CD4-positive, alpha-beta T cell (primary cell): ENCODE measurements around the gene ARFGEF2. TPM values are rescaled to one million over a fixed set of nuclear protein-coding genes. Genes with fewer than 3 reads are reported as not detected.

Source experiments
- ATAC-seq: fragments of 200-7000 bp; cut with Tn5 transposase; one replicate; pipeline ENCODE4 v1.10.0; 2022; ENCODE audit warnings: mild to moderate bottlenecking; ENCODE audit not compliant: poor library complexity
- CTCF ChIA-PET: fragments of 350-600 bp; sonication (Branson Sonifier 250); formaldehyde crosslinking; loops from one replicate; lab custom pipeline; 2021; ENCODE audit warnings: antibody characterized with exemption, inconsistent platforms; lab: Charles Lee
- POLR2A ChIA-PET: fragments of 350-600 bp; sonication (Branson Sonifier 250); formaldehyde crosslinking; loops from one replicate; lab custom pipeline; 2021; ENCODE audit warnings: antibody characterized with exemption, inconsistent platforms; lab: Charles Lee
- DNase-seq, 14 experiments: peaks; one replicate each; pipeline ENCODE4 v3.0.0-alpha.2; 2013 to 2020; ENCODE audit warnings: mixed read lengths in 2 of 14
- H3K27ac ChIP-seq, 2 donors: one replicate each; pipeline versions ENCODE4 v1.5.1 to v1.7.0; 2013; ENCODE audit warnings: low read length in 2 of 2, low read depth in 1 of 2, mild to moderate bottlenecking in 1 of 2
- H3K27me3 ChIP-seq, 2 experiments: 1 replicate in 1 of 2; 2 replicates in 1 of 2; pipeline versions ENCODE4 v1.6.1 to v1.7.0; 2013; ENCODE audit warnings: low read length in 2 of 2, control low read depth in 1 of 2, mild to moderate bottlenecking in 1 of 2, moderate library complexity in 1 of 2; ENCODE audit not compliant: insufficient read depth in 2 of 2, control insufficient read depth in 1 of 2
- H3K36me3 ChIP-seq: one replicate; pipeline ENCODE4 v1.6.1; 2013; ENCODE audit warnings: low read length, control low read depth; ENCODE audit not compliant: insufficient read depth
- H3K4me1 ChIP-seq: one replicate; pipeline ENCODE4 v1.6.1; 2013; ENCODE audit warnings: low read length, control low read depth; ENCODE audit not compliant: insufficient read depth
- H3K4me3 ChIP-seq: one replicate; pipeline ENCODE4 v1.5.1; 2013; ENCODE audit warnings: mild to moderate bottlenecking, low read length, moderate library complexity
- H3K9me3 ChIP-seq, 2 experiments: 1 replicate in 1 of 2; 2 replicates in 1 of 2; pipeline versions ENCODE4 v1.6.1 to v1.7.0; 2013; ENCODE audit warnings: low read length in 2 of 2, mild to moderate bottlenecking in 2 of 2, control low read depth in 1 of 2, moderate library complexity in 1 of 2; ENCODE audit not compliant: control insufficient read depth in 1 of 2, insufficient read depth in 1 of 2
- H3K27ac Mint-ChIP-seq: one replicate; pipeline ENCODE4 v1.8.0; 2020; ENCODE audit warnings: mixed read lengths
- H3K27me3 Mint-ChIP-seq: one replicate; pipeline ENCODE4 v1.8.0; 2021; ENCODE audit warnings: mixed read lengths
- H3K36me3 Mint-ChIP-seq: one replicate; pipeline ENCODE4 v1.8.0; 2021; ENCODE audit warnings: low read depth, mixed read lengths
- H3K4me1 Mint-ChIP-seq: one replicate; pipeline ENCODE4 v1.8.0; 2021; ENCODE audit warnings: low read depth, mixed read lengths
- H3K4me3 Mint-ChIP-seq: one replicate; pipeline ENCODE4 v1.8.0; 2020; ENCODE audit warnings: mild to moderate bottlenecking, mixed read lengths
- H3K9me3 Mint-ChIP-seq: one replicate; pipeline ENCODE4 v1.8.0; 2020; ENCODE audit warnings: mixed read lengths
- CTCF ChIP-seq: fragments of 200-600 bp; IDR thresholded peaks from one replicate; pipeline ENCODE4 v1.8.0; 2022; ENCODE audit warnings: antibody characterized with exemption, mild to moderate bottlenecking
- intact Hi-C, 2 experiments: fragments of 100-400 bp; cut with DNase I in 1 of 2; cut with micrococcal nuclease in 1 of 2; formaldehyde crosslinking; loops; one replicate each; pipeline versions ENCODE4 v1.15.1 to v1.9.0; 2023 to 2025; cut with DNase I, micrococcal nuclease
- total RNA-seq, 174 experiments: library from RNA in 2 of 174; stranded (reverse) in 2 of 174; gene quantifications; one replicate each; pipeline ENCODE4 v1.2.3 and lab custom pipeline; 2021 to 2026

The ARFGEF2 gene
- total RNA-seq, 2 experiments from 2014 or later = 23.0 to 23.4 TPM

GRCh38 chr20:48910347-48910781 is 11.1 kb upstream of the ARFGEF2 start:
- Histone ChIP-seq H3K4me1 (peaks cover 13% of the 10 kb centered on the region), H3K27me3 (no peaks in the 10 kb centered on the region), H3K27ac (peak overlapping the region in 1 of 2 donors; percentile 60), H3K4me3 (no peak overlapping the region), H3K36me3 (no peaks in the 10 kb centered on the region), H3K9me3 (no peaks in the 10 kb centered on the region)
- DNase-seq (peak in 5 of 14 experiments; percentile 3 to 74 (median 66)), ATAC-seq (peak; percentile 86)
- no peak for TF ChIP-seq CTCF
- Mint-ChIP-seq H3K27ac (no peak overlapping the region), H3K36me3 (no peaks in the 10 kb centered on the region), H3K4me3 (no peak overlapping the region), H3K4me1 (peaks cover 4% of the 10 kb centered on the region), H3K9me3 (no peaks in the 10 kb centered on the region), H3K27me3 (no peaks in the 10 kb centered on the region)
- ChIA-PET POLR2A (no interaction called here), CTCF (no interaction called here)
- intact Hi-C loops = no loop called here

GRCh38 chr20:48912065-48912464 is 9.4 kb upstream of the ARFGEF2 start:
- Mint-ChIP-seq H3K4me3 (no peak overlapping the region), H3K27me3 (no peaks in the 10 kb centered on the region), H3K9me3 (no peaks in the 10 kb centered on the region), H3K4me1 (peaks cover 4% of the 10 kb centered on the region), H3K27ac (no peak overlapping the region), H3K36me3 (no peaks in the 10 kb centered on the region)
- H3K4me1 ChIP-seq = peaks cover 13% of the 10 kb centered on the region
- intact Hi-C loops = no loop called here
- ATAC-seq = no peak
- ChIA-PET CTCF (no interaction called here), POLR2A (no interaction called here)
- H3K9me3 ChIP-seq = no peaks in the 10 kb centered on the region
- no peaks in the 10 kb centered on the region for H3K27me3 ChIP-seq
- H3K27ac ChIP-seq = no peak overlapping the region
- TF ChIP-seq CTCF = no peak
- H3K36me3 ChIP-seq = no peaks in the 10 kb centered on the region
- no peak overlapping the region for H3K4me3 ChIP-seq
- no peak for DNase-seq

GRCh38 chr20:48916699-48917098 is 4.8 kb upstream of the ARFGEF2 start:
- H3K4me3 ChIP-seq = no peak overlapping the region
- DNase-seq (no peak), ATAC-seq (no peak)
- H3K27ac ChIP-seq = no peak overlapping the region
- Mint-ChIP-seq H3K4me1 (peaks cover 16% of the 10 kb centered on the region), H3K4me3 (no peak overlapping the region), H3K9me3 (no peaks in the 10 kb centered on the region), H3K27ac (no peak overlapping the region), H3K36me3 (no peaks in the 10 kb centered on the region), H3K27me3 (no peaks in the 10 kb centered on the region)
- H3K36me3 ChIP-seq = no peaks in the 10 kb centered on the region
- peaks cover 14% of the 10 kb centered on the region for H3K4me1 ChIP-seq
- ChIA-PET POLR2A (no interaction called here), CTCF (no interaction called here)
- no peaks in the 10 kb centered on the region for H3K27me3 ChIP-seq
- no peak for TF ChIP-seq CTCF
- intact Hi-C loops = no loop called here
- H3K9me3 ChIP-seq = no peaks in the 10 kb centered on the region
